Measurements from ENCODE around the gene FOXL3. TPM values are rescaled to one million over a fixed set of nuclear protein-coding genes. Genes with fewer than 3 reads are reported as not detected.
"Not testable (repeated sequence)": the region's sequence is repeated elsewhere in the genome, so short reads cannot be mapped to it uniquely, and the experiment has no call there.

FOXL3 gene
- total RNA-seq, 2 experiments from 2014 or later = not detected

DNA sequence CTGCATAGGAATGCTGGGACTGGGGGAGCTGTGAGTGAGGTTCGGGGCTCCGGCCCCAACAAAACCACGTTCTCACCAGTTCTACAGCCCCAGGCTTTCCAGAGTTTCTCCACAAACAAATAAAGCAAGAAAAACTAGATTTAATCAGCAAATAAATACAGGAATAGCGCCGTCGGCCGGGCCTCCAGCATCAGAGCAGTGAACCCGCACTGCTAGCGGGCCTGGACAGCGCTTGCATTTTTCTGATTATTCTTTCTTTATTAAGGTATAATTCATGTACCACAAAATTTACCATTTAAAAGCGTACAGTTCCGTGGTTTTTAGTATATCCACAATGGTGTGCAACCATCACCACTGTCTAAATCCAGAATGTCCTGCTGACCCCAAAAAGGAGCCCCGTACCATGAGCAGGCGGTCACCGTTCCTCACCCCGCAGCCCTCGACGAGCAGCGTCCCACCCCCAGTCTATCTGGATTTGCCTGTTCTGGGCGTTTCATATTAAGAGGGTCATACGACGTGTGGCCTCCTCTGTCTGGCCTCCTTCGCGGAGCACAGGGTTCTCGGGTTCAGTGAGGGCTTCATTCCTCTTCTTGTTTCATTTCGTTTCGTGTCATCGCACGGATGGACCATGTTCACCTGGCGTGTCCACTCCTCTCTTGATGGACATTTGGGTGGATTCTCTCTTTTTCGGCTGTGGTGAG, 35.5 kb upstream of the FOXL3 start:
- ChIA-PET POLR2A (no interaction called here), CTCF (interaction anchor here (0.5 to 1.5 kb wide), 2 partner anchors 8 to 420 kb away, joined by 3 to 4 read pairs; no protein-coding TSS in a partner anchor)

DNA sequence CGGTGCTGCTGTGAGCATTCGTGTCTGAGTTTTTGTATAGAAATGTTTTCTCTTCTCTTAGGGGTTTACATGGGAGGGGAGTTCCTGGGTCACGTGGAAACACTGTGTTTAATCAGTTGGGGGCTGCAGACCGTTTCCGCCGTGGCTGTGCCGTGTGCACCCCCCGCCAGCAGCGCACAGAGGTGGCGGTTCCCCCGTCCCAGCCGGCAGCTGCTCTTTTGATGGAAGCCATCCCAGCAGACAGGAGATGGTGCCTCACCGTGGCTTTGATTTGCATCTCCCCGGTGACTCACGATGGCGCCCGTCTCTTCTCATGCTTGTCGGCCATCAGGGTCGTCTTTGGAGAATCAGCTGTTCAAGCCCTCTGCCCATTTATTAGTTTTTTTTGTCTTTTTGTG, 34.9 kb upstream of the FOXL3 start:
- ChIA-PET POLR2A (no interaction called here), CTCF (no interaction called here)

DNA sequence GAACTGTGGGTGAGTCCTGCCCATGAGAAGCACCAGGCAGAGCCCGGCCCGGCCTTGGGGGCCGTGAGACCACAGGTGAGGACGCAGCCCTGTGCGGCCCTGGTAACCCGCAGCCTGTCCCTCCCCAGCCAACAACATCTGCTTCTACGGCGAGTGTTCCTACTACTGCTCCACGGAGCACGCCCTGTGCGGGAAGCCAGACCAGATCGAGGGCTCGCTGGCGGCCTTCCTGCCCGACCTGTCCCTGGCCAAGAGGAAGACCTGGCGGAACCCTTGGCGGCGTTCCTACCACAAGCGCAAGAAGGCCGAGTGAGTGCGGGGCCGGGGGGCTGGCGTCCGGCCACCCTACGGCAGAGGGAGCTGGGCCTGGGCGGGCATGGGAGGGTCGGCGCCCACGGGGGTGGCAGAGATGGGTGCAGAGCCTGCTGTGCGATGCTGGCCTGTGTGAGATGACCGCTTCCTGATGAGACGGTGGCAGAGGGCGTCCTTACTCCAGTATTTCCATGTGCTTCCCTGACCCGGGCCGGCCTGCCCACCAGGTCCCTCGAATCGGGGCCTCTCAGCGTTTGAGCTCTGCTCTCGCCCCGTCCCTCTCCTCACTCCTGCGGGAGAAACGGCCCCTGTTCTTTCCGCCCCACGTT, 34.1 kb upstream of the FOXL3 start:
- ChIA-PET POLR2A (no interaction called here), CTCF (no interaction called here)

DNA sequence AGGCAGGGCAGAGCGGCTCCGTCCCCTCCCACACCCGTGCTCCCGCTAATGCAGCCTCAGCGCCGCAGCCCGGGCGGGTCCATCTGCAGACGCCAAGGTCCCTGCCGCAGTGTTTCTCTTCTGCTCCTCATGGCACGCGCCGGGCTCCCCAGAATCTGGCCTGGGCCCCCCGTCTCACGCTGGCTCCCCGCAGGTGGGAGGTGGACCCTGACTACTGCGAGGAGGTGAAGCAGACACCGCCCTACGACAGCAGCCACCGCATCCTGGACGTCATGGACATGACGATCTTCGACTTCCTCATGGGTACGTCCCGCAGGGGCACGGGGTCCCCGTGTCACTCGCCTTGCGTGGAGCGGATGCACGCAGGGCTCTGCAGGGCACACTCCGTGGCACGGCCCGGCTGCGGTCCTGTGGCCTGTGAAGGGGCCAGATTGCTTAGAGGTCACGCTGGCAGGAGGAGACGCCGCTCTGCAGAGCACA, 33.5 kb upstream of the FOXL3 start:
- CTCF ChIA-PET = no interaction called here
- POLR2A ChIA-PET = no interaction called here

DNA sequence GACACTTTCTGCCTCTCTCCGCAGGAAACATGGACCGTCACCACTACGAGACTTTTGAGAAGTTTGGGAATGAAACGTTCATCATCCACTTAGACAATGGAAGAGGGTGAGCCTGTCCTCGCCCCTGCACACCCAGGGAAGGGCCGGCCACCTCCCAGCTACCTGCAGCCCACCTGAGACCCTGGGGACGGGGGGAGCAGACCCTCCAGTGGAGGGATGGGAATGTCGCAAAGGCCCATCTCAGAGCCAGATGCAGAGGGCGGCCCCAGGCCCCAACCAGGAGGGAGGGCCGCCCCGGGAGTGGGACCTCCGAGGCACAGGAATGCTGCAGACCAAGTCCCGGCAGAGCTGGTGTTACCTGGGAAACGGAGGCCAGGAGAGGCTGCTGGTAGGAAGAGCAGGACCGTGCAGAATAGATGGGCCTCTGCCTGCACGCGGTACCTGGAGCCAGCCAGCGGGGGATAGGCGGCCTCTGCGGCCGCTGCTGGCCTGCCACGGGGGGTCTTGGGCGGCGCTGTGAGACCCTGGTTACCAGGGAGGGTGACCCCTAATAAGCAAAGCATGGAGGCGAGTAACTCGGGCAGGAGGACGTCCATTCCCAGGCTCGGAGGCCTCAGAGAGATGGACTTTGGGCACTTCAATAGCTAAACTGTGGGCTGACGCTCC, 32.9 kb upstream of the FOXL3 start:
- CTCF ChIA-PET = no interaction called here
- POLR2A ChIA-PET = no interaction called here

DNA sequence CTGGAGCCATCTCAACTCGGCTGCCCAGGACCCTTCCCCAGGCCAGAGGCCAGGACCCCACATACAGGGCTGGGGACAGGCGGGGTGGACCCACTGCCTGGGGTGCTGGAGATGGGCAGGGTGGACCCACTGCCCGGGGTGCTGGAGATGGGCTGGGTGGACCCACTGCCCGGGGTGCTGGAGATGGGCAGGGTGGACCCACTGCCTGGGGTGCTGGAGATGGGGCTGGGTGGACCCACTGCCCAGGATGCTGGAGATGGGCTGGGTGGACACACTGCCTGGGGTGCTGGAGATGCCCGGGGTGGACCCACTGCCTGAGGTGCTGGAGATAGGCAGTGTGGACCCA, 32.4 kb upstream of the FOXL3 start:
- ChIA-PET POLR2A (no interaction called here), CTCF (no interaction called here)

DNA sequence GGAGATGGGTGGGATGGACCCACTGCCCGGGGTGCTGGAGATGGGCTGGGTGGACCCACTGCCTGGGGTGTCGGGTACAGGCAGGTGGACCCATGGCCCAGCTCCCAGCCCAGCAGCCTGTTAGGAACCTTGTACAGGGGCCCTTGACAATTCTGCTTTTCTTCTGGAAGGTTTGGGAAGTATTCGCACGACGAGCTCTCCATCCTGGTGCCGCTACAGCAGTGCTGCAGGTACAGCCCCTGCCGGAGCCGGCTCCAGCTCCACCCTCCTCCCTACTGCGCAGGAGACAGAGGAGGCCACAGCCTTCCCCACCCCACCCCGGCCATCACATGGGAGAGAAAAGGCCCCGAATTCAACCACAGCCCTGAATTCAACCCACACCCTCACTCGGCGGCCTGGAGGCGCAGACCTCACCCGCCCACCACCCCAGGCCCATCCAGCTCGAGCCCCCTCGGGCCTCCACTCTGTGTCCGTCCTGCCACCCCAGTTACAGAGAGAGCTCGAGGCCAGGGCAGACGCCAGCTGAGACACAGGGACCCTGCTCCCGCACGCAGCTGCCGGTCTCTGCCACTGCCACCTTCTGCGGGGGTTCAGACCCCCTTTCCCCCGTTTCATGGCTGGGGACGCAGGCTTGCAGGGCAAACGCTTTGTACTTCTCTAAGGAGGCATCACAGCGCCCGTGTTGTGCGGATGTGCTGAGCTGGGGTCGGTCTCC, 31.3 kb upstream of the FOXL3 start:
- POLR2A ChIA-PET = no interaction called here

DNA sequence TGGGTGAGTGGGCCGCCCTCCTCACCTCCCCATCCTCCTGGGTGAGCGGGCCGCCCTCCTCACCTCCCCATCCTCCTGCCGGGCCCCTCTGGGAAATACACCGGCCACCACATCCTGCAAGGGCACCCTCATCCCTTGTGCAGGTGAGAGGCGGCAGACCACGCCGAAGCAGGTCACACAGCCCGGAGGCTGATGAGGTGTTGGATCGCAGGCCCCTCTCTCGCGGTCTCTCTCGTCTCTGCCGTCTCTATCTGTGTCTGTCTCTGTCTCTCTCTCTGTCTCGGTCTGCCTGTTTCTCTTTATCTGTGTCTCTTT, 30.8 kb upstream of the FOXL3 start:
- ChIA-PET POLR2A (no interaction called here), CTCF (no interaction called here)

More for the DNA sequence above, 31.3 kb upstream of the FOXL3 start:
- CTCF ChIA-PET = interaction anchor here (0.6 kb wide), 1 partner anchor 927 kb away, joined by 3 read pairs; no protein-coding TSS in a partner anchor

DNA sequence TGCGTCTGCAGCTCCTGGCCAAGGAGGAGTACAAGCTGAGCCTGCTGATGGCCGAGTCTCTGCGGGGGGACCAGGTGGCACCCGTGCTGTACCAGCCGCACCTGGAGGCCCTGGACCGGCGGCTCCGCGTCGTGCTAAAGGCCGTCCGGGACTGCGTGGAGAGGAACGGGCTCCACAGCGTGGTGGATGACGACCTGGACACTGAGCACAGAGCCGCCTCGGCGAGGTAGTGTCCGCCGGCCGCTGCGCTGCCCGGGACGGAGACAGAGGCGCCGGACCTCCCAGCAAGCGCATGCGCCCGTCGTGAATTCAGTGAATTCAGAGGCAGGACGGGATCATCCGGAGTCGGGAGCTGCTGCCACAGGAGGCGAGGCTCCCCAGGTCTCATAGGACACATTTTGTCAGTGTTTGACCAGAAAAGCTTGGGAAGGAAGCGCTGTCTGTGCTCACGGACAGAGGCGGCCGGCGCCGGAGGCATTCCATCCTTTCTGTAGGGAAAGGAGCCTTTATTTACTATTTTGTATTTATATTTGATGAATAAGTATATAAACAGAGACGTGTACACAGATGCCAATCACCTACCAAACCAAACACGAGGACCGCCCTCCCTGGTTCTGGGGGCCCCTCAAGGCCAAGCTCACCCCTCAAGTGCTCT, 30.1 kb upstream of the FOXL3 start:
- ChIA-PET POLR2A (no interaction called here), CTCF (no interaction called here)

DNA sequence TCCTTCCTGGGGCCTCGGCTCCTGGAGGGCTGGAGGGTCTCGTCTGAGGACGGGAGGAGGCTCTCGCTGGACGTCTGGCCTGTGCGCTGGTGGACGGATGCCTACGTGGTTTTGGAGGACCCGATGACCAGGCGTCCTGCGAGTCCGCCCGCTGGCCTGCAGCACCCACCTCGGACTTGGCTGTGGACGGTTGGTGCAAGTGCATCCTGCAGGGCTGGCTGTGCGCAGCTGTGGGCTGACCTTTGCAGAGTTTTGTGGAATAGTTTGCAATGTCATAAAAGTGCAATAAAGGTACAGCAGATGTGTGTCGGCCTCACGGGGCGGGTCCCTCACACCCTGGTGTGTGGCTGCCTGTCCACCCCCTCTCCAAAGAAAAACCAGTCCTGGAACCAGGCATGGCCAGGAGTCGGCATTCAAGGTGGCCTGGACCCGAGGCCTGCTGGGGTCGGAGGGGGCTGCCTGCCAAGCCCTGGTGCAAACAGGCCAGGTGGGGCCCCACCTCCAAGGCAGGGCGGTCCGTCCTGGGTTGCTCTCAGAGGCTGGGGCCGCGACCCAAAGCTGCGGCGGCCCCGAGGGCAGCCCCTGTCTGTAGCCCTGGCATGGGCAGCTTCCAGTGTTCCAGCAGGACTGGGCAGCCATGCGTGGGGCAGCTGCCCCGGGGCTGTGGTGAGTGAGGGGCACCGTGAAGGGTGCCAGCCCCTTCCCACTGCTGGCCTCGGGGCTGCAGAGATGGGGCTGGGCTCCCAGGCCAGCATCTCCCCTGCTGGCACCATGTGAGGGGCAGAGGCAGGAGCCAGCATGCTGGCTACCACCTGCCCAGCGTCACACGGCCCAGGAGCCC, 29.3 kb upstream of the FOXL3 start:
- ChIA-PET CTCF (no interaction called here), POLR2A (no interaction called here)

DNA sequence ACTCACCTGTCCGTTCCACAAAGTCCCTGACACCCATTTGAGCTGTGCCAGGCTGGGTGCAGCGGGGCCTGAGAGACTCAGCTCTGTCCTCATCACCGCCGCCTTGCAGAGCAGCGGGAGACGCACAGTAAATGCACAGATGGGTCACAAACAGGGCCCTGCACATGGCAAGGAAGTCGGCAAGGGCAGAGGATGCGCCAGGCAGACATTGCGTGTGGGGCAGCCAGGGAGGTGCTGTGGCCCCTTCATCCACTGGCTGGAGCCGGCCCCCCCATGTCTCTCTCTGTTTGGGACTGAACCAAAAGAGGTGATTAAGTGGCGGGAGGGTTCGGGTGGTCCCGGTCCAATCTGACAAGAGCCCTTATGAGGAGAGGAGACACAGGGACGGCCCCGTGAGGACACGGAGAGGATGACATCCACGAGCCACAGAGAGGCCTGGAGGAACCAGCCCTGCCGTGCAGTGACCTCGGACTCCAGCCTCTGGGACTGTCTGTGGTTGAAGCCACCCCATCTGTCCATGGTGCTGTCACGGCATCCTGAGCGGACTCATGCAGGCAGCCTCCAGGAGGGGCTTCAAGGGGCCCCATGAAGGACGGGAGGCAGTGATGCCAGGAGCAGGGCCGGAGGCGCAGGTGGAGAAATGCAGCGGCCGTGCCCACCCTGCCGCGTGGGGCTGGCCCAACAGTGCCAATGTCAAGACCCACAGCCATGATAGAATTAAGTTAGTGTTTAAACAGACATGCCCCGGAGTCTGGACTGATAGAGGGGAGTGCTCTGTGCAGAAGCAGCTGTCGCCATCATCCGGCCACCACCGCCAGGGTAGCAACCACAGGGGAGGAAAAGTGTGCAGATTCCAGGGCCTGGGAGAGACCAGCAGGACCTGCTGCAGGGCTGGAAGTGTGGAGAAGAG, 28.4 kb upstream of the FOXL3 start:
- CTCF ChIA-PET = no interaction called here
- POLR2A ChIA-PET = no interaction called here

DNA sequence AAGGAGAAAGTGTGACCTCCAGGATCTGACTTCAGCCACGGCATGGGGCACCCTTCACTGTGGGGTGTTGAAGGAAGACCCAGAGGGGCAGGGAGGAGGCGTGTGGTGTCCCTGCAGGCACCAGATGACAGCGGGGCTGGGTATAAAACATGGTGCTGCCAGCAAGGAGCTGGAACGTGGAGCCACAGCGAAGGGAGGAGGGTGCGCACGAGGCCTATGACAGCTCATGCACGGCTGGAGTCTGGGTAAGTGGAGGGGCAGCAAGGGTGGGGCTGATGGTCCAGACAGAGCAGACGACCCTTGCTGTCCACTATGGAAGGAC, 27.8 kb upstream of the FOXL3 start:
- CTCF ChIA-PET = interaction anchor here (0.7 to 1.0 kb wide), 3 partner anchors 9 to 554 kb away, joined by 3 to 4 read pairs (median 3); no protein-coding TSS in a partner anchor
- POLR2A ChIA-PET = no interaction called here

DNA sequence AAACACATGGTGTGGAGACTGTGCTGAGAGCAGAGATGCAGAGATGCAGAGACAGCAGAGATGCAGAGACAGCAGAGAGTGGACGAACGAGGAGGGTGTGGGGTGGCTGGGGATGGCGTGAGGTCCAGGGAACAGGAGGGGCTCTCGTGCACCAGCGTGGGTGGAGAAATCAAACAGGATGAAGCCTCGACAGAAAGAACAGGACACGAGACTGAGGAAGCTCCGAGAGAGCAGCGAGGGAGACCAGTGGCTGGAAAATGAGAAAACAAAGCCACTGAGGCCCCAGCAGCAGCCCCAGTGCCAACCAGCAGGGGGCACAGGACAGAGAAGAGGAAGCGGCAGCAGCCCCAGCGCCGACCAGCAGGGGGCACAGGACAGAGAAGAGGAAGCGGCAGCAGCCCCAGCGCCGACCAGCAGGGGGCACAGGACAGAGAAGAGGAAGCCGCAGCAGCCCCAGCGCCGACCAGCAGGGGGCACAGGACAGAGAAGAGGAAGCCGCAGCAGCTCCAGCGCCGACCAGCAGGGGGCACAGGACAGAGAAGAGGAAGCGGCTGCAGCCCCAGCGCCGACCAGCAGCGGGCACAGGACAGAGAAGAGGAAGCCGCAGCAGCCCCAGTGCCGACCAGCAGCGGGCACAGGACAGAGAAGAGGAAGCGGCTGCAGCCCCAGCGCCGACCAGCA, 27.2 kb upstream of the FOXL3 start:
- POLR2A ChIA-PET = not testable (repeated sequence)
- CTCF ChIA-PET = interaction anchor here (0.7 to 1.0 kb wide), 3 partner anchors 9 to 554 kb away, joined by 3 to 4 read pairs (median 3); no protein-coding TSS in a partner anchor

DNA sequence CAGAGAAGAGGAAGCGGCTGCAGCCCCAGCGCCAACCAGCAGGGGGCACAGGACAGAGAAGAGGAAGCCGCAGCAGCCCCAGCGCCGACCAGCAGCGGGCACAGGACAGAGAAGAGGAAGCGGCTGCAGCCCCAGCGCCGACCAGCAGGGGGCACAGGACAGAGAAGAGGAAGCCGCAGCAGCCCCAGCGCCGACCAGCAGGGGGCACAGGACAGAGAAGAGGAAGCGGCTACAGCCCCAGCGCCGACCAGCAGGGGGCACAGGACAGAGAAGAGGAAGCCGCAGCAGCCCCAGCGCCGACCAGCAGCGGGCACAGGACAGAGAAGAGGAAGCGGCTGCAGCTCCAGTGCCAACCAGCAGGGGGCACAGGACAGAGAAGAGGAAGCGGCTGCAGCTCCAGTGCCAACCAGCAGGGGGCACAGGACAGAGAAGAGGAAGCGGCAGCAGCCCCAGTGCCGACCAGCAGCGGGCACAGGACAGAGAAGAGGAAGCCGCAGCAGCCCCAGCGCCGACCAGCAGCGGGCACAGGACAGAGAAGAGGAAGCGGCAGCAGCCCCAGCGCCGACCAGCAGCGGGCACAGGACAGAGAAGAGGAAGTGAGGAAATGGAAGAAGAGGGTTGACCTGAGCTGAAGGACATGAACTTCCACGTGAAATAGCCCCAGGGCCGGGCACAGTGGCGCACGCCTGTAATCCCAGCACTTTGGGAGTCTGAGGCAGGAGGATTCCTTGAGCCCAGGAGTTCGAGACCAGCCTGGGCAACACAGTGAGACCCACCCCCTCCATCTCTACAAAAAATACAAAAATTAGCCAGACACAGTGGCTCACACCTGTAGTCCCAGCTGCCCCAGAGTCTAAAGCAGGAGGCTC, 26.3 kb upstream of the FOXL3 start:
- CTCF ChIA-PET = interaction anchor here (0.8 to 1.9 kb wide), 4 partner anchors 10 to 654 kb away, joined by 3 to 11 read pairs (median 3); no protein-coding TSS in a partner anchor
- POLR2A ChIA-PET = interaction anchor here (0.7 kb wide), 1 partner anchor 399 kb away, joined by 3 read pairs; no protein-coding TSS in a partner anchor

DNA sequence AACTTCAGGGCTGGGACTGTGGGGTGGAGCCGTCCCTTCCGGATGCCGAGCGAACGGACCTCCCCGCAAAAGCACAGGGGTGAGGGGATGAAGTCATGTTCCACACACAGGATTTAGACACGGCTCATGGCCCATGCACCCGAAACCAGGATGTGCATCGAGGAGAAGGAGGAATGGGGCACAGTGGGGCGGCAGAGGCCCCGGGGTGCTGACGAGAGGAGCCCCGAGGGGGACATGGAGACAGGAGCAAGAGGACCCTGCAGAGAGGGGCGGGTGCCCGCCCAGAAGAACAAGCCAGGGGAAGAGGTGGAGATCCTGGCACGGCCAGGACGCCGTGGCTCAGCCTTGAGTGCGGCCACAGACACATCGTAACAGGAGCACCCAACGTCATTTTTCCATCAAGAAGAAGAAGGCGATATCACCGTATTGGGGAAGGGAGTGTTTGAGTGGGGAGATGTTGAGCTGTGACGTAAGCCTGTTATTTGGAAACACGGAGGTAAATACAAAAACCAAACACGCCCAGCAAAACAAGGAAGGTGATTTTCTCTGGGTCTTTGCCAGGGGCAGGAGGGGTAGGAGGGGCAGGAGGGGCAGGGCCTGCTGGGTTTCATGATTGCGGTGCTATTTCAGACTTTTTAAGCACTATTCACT, 25.3 kb upstream of the FOXL3 start:
- CTCF ChIA-PET = interaction anchor here (0.8 to 1.9 kb wide), 4 partner anchors 9 to 653 kb away, joined by 3 to 11 read pairs (median 3); no protein-coding TSS in a partner anchor
- POLR2A ChIA-PET = interaction anchor here (0.7 kb wide), 1 partner anchor 398 kb away, joined by 3 read pairs; no protein-coding TSS in a partner anchor
